ENCODE data around the gene CCNL2. TPM values are rescaled to one million over a fixed set of nuclear protein-coding genes. Genes with fewer than 3 reads are reported as not detected.
A peak's percentile ranks its signal among the peaks of the same experiment; 100 is the strongest.

CCNL2 gene
- total and polyA plus RNA-seq, 2 of the 13 experiments (the other 11 are each of a cell fraction or from before 2014, with no cell fraction given), result 105 to 340 TPM

GRCh38 chr1:1374929-1375662 lies 24.0 kb downstream of the CCNL2 start, which contains the start of gene AURKAIP1 (continued):
- TF ChIP-seq NRL (CRISPR knock-in tag; IDR thresholded peaks at IDR 0.05; ENCODE audit: borderline replicate concordance), result peak; percentile 41; the same call in 1 of the 2 replicates
- TF ChIP-seq, protein P1, sequence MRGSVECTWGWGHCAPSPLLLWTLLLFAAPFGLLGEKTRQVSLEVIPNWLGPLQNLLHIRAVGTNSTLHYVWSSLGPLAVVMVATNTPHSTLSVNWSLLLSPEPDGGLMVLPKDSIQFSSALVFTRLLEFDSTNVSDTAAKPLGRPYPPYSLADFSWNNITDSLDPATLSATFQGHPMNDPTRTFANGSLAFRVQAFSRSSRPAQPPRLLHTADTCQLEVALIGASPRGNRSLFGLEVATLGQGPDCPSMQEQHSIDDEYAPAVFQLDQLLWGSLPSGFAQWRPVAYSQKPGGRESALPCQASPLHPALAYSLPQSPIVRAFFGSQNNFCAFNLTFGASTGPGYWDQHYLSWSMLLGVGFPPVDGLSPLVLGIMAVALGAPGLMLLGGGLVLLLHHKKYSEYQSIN (CRISPR knock-in tag; IDR thresholded peaks at IDR 0.05; ENCODE audit: borderline replicate concordance), result no peak
- TF ChIP-seq, protein P2, sequence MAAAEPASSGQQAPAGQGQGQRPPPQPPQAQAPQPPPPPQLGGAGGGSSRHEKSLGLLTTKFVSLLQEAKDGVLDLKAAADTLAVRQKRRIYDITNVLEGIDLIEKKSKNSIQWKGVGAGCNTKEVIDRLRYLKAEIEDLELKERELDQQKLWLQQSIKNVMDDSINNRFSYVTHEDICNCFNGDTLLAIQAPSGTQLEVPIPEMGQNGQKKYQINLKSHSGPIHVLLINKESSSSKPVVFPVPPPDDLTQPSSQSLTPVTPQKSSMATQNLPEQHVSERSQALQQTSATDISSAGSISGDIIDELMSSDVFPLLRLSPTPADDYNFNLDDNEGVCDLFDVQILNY (CRISPR knock-in tag; conservative IDR thresholded peaks at IDR 0.05), result peak; percentile 79; the same call in 1 of the 2 replicates
- TF ChIP-seq PLRG1 (conservative IDR thresholded peaks at IDR 0.05), result no peak
- peak; percentile 94 for TF ChIP-seq RFXAP (CRISPR knock-in tag; IDR thresholded peaks at IDR 0.05; ENCODE audit: borderline replicate concordance)
- peak; percentile 98 for TF ChIP-seq CREM (IDR thresholded peaks at IDR 0.05)
- TF ChIP-seq CREM (CRISPR knock-in tag; IDR thresholded peaks at IDR 0.05), result no peak; the same call in 1 of the 2 replicates
- TF ChIP-seq ETV6 (CRISPR knock-in tag; conservative IDR thresholded peaks at IDR 0.05), result peak; percentile 96
- peak; percentile 38; the same call in 1 of the 2 replicates for TF ChIP-seq SIX1 (CRISPR knock-in tag; IDR thresholded peaks at IDR 0.05; ENCODE audit: borderline replicate concordance)
- TF ChIP-seq ZNF777 (CRISPR knock-in tag; IDR thresholded peaks at IDR 0.05), result peak; percentile 75
- peak; percentile 85 for TF ChIP-seq PHF5A (CRISPR knock-in tag; IDR thresholded peaks at IDR 0.05; ENCODE audit: low read depth, unreplicated experiment)
- peak; percentile 98; the same call in 1 of the 2 replicates for TF ChIP-seq DNMT1 (CRISPR knock-in tag; IDR thresholded peaks at IDR 0.05)
- TF ChIP-seq, protein P3, sequence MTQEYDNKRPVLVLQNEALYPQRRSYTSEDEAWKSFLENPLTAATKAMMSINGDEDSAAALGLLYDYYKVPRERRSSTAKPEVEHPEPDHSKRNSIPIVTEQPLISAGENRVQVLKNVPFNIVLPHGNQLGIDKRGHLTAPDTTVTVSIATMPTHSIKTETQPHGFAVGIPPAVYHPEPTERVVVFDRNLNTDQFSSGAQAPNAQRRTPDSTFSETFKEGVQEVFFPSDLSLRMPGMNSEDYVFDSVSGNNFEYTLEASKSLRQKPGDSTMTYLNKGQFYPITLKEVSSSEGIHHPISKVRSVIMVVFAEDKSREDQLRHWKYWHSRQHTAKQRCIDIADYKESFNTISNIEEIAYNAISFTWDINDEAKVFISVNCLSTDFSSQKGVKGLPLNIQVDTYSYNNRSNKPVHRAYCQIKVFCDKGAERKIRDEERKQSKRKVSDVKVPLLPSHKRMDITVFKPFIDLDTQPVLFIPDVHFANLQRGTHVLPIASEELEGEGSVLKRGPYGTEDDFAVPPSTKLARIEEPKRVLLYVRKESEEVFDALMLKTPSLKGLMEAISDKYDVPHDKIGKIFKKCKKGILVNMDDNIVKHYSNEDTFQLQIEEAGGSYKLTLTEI (CRISPR knock-in tag; conservative IDR thresholded peaks at IDR 0.05), result no peak
- peak; percentile 99 for TF ChIP-seq ZBTB25 (CRISPR knock-in tag; IDR thresholded peaks at IDR 0.05)
- TF ChIP-seq, protein P4, sequence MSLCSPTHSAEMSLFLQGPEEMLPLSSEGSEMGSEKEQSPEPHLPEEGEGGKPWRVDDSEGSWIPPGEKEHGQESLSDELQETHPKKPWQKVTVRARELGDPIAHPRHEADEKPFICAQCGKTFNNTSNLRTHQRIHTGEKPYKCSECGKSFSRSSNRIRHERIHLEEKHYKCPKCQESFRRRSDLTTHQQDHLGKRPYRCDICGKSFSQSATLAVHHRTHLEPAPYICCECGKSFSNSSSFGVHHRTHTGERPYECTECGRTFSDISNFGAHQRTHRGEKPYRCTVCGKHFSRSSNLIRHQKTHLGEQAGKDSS (CRISPR knock-in tag; IDR thresholded peaks at IDR 0.05; ENCODE audit: borderline replicate concordance, low read depth), result peak; percentile 97; the same call in 1 of the 2 replicates
- peak; percentile 87; the same call in 1 of the 2 replicates for TF ChIP-seq MED13 (CRISPR knock-in tag; IDR thresholded peaks at IDR 0.05)
- TF ChIP-seq, protein P5, sequence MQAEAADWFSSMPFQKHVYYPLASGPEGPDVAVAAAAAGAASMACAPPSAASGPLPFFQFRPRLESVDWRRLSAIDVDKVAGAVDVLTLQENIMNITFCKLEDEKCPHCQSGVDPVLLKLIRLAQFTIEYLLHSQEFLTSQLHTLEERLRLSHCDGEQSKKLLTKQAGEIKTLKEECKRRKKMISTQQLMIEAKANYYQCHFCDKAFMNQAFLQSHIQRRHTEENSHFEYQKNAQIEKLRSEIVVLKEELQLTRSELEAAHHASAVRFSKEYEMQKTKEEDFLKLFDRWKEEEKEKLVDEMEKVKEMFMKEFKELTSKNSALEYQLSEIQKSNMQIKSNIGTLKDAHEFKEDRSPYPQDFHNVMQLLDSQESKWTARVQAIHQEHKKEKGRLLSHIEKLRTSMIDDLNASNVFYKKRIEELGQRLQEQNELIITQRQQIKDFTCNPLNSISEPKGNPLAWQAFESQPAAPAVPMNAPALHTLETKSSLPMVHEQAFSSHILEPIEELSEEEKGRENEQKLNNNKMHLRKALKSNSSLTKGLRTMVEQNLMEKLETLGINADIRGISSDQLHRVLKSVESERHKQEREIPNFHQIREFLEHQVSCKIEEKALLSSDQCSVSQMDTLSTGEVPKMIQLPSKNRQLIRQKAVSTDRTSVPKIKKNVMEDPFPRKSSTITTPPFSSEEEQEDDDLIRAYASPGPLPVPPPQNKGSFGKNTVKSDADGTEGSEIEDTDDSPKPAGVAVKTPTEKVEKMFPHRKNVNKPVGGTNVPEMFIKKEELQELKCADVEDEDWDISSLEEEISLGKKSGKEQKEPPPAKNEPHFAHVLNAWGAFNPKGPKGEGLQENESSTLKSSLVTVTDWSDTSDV (CRISPR knock-in tag; IDR thresholded peaks at IDR 0.05), result no peak
